Activated gamma-delta T cell treated with Interleukin-2 at 50 U/mL for 16 hours (primary cell): ENCODE results near the gene LSM7.
"Not testable (repeated sequence)": the region's sequence is repeated elsewhere in the genome, so short reads cannot be mapped to it uniquely, and the experiment has no call there.

Source experiments
- DNase-seq: peaks from one replicate; pipeline ENCODE4 v3.0.0-alpha.2; 2020

LSM7 gene

DNA sequence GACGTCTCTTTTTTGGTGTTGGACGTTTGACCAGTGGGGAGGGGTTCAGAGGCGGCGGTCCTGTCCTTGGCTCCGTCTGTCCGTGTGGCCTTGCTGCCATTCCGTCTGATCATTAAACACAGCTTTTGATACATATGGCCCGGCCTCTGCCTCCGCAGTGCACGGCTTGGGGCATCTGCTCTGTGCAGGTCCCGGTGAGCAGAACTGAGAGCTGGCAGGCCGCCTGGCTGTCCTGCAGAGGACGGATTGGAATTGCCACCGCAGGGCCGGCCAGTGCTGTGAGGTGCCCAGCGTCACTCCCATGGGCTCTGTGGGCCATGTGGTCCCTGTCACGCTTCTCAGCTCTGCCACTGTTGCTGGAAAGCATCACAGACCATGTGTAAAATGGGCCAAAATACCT lies 26.3 kb upstream of the LSM7 start:
- DNase-seq: no peak

DNA sequence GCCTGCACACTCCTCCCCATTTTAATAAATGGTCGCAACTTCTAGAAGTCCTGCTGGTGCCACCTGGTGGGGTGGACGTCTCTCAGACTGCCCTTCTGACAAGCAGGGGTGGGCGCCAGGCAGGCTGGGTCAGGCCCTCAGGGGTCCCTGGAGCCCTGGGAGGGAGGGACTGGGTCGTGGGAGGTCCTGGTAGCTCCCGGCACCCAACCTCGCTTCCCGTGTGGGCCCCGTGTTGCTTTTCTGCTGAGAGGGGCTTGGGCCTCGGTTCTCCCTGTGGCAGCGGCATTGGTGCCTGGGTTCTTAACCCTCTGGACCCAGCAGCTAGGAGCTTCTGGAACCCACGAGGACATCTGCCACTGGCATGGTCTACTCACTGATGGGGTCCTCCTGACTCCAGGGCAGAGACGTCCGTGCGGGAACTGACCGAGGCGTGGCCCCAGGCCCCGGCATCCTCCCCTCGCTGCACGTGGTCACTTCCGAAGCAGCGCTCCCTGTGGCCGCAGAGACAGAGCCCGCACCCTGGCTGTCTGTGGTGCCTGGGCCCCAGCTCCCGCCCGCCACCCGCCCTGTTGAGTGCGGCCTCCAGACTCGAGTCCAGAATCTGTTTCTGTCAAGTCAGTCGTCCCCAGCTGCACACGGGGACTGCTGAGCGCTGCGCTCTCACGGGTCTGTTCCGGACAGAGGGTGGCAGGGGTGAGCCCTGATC lies 25.7 kb upstream of the LSM7 start:
- DNase-seq: no peak

- DNase-seq: no peak
Measured at GRCh38 chr19:2353159-2353886, 24.9 kb upstream of the LSM7 start.

GRCh38 chr19:2352121-2352520 lies 23.7 kb upstream of the LSM7 start:
- no peak for DNase-seq

DNA sequence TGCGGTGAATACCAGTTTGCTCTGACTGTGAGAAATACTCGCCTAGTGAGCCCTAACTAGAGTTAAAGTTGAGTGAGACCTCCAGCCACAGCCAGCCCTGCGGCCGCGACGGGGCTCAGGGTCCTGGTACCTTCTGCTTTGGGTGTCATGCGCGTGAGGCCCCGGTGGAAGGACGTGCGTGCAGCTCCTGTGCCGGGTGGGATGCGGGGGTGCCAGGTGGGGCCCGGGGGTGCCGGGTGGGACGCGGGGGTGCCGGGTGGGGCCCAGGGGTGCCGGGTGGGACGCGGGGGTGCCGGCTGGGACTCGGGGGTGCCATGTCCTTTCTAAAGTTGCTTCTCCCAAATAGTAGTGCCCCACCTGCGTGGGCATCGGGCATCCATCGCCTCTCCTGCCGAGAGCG lies 23.2 kb upstream of the LSM7 start:
- DNase-seq: no peak

DNA sequence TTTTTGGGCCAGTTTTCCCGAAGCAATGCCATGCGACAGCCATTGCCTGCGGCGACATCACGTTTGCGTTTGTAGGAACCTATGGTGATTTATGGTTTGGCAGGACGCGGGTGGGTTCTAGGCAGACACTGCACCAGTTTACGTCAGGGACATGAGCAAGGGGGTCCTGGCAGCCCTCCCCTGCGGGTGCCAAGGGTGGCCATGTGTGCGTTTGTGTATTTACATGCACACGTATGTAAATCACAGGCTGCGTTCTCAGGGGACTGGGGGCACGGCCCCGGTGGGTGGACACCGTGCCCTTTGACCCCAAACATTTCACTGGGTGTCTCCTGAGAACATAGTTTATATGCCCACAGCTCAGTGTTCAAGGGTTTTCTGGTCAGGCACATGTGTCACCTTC lies 22.3 kb upstream of the LSM7 start:
- DNase-seq: no peak

- DNase-seq: not testable (repeated sequence)
Measured at GRCh38 chr19:2349818-2350217, 21.4 kb upstream of the LSM7 start.

DNA sequence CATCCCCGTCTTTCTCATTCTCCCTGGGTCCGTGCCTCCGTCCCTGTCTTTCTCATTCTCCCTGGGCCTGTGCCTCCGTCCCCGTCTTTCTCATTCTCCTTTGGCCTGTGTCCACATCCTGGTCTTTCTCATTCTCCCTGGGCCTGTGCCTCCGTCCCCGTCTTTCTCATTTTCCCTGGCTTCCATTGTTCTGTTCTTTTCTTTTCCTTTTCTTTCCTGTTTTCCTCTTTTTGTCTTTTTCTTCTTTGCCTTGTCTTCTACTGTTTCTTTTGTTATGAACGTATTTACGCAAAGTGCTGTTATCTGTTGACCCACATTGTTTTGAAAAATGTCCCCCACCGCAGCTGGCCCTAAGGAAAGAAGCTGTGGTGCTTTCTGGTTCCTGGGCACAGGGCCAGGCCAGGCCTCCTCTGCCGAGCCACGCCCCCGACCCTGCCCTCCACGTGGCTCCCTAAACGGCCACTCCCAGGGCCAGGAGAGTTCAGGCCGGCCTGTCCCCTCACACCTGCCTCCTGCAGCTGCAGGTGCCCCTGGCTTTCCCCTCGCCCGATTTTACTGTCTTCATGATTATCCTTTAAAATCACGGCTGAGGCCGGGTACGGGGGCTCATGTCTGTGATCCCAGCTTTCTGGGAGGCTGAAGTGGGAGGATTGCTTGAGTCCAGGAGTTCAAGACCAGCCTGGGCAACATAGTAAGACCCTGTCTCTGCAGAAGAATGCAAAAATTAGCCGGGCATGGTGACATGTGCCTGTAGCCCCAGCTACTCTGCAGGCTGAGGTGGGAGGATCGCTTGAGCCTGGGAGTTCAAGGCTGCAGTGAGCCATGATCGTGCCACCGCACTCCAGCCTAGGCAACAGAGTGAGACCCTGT lies 17.6 kb upstream of the LSM7 start:
- DNase-seq: no peak

GRCh38 chr19:2345076-2345475 lies 16.7 kb upstream of the LSM7 start:
- DNase-seq: no peak

DNA sequence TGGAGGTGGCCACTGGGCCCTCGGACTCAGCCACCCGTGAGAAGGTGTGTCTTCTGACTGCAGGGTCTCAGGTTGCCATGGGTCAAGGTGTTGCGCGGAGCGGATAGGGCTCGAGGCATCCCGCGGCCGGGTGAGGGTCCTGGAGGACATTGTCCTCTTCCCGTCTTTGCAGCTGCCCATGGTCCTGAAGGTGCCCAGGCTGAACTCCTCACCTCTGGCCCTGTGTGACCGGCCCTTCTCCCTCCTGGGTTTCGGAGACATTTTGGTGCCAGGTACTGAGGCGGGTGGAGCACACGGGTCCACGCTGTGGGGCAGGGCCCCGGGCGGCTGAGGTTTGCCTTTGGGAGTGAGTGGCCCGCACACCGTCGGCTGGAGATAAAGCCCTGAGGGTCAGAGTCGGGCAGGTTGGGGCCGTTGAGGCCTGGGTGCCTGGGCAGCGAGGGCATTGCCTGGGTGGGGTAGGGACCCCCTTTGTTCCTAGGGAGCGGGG lies 16.0 kb upstream of the LSM7 start:
- DNase-seq: no peak

- DNase-seq: no peak
Measured at GRCh38 chr19:2343289-2343982, 15.1 kb upstream of the LSM7 start.

- DNase-seq: no peak
Measured at GRCh38 chr19:2342656-2343288, 14.4 kb upstream of the LSM7 start.

- no peak for DNase-seq
Measured at GRCh38 chr19:2341982-2342381, 13.6 kb upstream of the LSM7 start.

GRCh38 chr19:2341244-2341751 lies 12.9 kb upstream of the LSM7 start:
- no peak for DNase-seq

DNA sequence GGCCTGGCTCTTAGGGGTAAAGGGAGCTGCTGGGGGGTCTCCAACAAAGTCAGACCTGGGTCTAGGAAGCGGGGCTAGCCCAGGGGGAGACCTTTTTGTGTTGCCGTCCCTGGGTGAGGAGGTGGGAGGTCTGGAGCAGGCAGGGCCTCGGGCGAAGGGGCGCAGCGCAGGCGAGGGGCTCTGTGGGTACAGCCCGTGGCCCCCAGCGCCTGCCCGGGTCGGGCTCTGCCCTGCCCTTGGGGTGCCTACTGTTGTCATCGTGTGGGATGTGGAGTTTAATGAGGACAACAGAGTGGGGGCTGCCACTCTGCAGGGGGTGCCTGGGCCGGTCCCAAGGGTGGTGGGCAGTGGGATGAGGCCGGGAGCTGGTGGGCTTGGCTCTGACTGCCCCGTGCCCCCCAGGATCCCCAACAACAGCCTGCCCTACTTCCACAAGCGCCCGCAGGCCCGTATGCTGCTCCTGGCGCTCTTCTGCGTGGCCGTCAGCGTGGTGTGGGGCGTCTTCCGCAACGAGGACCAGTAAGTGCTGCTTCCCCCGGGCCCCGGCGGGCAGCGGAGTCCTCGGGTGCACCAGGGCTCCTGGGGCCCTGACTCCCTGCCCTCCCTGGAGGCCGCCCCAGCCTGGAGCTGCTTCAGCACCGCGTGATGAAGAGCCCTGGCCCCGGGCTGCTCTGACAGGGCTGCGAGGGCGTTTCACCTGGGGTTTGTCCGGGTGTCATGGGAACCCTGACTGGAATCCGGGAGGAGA lies 12.3 kb upstream of the LSM7 start:
- no peak for DNase-seq

DNA sequence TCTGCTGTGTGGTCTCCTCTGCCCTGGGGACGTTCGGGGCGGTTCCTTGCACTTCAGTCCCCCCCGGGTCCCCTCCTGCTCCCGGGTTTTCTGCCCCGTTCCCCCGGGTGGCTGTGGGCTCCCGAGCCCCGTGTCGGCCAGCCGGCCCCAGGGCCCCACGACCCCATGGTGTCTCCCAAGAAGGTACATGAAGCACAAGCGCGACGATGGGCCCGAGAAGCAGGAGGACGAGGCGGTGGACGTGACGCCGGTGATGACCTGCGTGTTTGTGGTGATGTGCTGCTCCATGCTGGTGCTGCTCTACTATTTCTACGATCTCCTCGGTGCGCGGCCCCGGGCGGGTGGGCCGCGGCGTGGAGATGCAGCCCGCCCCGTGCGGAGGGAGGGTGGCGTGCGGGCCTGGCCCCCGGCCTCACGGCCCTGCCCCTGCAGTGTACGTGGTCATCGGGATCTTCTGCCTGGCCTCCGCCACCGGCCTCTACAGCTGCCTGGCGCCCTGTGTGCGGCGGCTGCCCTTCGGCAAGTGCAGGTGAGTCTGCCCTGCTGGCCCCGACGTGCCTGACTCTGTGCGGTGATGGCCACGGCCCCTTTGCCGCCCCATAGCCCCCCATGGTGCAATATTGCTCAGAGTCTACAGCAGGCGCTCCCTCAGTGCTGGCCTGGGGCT lies 11.4 kb upstream of the LSM7 start:
- DNase-seq: no peak

GRCh38 chr19:2338751-2339643 lies 10.6 kb upstream of the LSM7 start:
- DNase-seq: no peak

DNA sequence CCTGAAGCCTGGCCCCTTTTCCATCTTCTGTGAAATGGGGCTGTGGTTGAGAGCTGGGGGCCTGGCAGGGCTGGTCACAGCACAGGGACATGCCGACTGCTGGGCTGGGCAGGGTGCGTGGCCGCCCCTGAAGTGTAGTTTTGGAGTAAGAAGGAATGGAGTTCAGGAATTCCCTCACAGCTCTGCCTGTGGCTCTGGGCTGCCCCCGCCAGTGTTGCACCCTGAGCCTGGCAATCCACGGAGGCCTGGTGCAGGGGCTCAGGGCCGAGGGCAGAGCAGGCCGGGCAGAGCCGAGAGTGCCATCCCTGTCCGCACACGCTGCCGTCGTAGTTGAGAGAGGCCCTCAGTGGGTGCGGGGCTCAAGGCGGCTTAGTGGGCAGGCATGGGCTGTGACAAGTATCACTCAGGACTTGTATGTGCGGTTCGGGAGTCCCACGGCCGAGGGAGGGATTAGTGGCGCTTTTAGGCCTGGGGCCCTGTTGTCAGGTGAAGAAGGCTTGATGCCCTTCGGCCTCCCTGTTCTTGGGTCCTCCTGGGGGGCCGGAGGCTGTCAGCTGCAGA lies 9.7 kb upstream of the LSM7 start:
- no peak for DNase-seq

- no peak for DNase-seq
Measured at GRCh38 chr19:2337329-2337707, 8.9 kb upstream of the LSM7 start.
